ENCODE measurements around the gene ACACB.
A peak's percentile ranks its signal among the peaks of the same experiment; 100 is the strongest.

Gene ACACB

DNA sequence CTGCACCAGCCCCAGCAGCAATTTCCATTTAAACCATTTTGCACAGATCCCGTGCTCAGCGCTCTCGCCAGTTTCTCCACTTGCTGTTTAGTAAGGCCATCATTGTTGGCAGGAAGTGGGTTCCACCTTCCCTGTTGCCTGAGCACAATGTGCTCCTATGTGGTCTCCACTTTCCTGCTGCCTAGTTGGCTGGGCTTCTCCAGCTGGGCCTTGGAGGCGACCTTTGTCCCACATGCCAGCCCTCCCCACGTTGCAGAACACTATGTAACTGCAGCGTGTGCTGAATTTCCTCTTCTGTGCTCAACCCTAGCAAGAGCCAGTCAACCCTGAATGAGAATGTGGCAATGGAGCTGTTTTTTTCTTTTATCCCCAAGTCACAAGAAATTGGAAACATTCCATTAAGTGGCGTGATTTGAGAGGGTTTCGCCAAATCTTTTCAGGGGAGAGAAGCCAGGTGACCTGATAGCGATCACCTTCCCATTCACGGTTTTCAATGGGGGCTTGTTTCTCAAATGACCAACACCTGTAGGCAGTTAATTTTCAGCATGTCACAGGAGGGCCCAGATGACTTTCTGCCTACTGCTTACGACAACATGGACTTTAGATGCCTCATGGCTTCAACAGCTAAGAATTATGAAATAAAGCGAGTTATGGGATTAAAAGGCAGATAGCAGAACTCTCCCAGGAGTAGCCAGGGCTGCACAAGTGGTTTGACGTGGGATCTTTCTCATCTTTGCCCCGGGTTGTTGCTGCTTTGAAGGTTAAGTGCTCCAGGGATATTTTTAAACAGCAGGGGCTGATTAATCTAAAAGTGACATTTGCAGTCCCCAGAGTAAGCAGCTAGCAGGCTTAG lies at the start of gene ACACB:
Gene ACACB (plus strand): TSS at position 830 of the 853 bp plus-strand sequence. CDS start 22,819 bp downstream, outside the sequence.
- no peak for DNase-seq (ENCODE audit: low read depth)

DNA sequence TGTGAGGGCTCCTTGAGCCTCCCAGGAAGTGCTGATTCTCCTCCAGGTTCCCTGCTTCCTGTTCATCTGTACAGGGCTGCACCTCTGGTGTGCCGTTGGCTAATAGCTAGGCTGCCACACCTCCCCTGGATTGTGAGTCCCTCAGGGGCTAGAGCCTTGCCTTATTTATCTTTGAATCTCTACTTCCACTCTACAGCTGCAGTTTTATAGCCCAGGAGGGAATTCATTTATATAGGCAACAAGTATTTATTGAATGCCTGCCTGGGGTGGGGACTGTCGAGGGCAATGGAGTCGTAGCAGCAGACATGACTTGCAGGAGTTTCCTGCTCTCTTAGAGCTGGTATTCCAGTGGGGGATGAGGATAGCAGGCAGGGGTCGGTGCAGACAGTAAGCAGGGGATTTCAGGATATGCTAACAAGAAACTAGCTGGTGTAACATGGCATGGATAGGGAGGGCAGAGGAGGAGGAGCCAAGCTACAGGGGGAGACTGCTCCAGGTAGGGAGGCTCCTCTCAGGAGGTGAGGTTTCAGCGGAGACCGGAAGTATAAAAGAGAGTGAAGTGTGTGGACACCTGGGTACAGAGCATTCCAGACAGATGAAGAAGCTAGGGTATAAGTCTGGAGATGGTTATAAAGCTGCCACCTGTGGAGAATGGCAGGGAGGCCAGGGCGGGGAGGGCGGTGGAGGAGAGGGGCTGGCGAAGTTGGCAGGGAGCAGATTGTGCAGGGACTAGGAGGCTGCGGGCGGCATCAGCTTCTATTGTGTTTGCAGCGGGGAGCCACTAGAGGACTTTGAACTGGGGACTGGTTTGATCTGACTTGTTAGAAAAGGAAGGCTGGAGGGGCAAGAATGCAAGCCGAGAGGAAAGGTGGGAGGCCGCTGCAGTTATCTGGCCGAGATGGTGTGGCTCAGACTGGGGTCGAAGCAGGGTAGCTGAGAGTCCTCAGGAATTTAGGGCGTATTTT lies 46.8 kb upstream of the ACACB start:
- DNase-seq (ENCODE audit: low read depth) = no peak

- DNase-seq (ENCODE audit: low read depth) = no peak
These were observed 41.5 kb upstream of the ACACB start for GRCh38 chr12:109074866-109075265.

GRCh38 chr12:109082751-109083150 lies 33.6 kb upstream of the ACACB start:
- DNase-seq (ENCODE audit: low read depth) = no peak

DNA sequence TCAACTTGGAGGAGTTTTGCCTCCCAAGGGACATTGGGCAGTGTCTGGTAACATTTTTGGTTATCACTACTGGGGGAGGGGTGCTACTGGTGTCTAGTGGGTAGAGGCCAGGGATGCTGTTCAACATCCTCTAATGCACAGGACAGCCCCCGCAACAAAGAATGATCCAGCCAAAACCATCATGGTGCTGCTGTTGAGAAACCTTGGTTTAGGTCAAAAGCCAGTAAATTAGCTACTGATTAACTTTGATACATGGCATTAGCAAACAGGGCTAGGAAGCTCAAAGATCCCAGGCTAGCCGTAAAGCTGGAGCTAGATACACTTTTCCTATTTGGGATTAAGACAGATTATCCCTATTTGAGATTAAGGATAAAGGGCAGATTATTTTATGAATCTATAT lies 32.0 kb upstream of the ACACB start:
- no peak for DNase-seq (ENCODE audit: low read depth)

DNA sequence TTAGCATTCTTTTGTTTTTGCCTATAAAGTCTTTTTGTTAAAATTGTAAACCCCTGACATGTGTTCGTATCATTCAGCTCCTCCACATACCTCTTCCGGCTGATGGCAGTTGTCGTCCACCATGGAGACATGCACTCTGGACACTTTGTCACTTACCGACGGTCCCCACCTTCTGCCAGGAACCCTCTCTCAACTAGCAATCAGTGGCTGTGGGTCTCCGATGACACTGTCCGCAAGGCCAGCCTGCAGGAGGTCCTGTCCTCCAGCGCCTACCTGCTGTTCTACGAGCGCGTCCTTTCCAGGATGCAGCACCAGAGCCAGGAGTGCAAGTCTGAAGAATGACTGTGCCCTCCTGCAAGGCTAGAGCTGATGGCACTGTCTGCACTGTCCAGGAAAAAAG lies 30.8 kb upstream of the ACACB start:
- DNase-seq (ENCODE audit: low read depth) = no peak

- no peak for DNase-seq (ENCODE audit: low read depth)
These were observed 29.1 kb upstream of the ACACB start for GRCh38 chr12:109087250-109087649.

DNA sequence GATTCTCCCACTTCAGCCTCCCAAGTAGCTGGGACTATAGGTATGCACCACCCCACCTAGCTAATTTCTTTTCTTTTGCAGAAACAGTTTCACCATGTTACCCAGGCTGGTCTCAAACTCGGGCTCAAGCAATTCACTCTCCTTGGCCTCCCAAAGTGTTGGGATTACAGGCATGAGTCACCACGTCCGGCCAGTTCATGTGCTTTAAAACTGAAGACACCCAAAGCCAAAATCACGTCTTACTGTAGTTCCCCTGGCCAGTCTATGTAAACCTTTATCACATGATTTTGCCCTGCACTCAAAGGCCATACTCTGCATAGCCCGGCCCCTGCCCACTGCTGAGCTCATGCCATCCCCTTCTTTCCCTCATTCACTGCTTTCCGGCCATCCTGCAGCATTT lies 27.6 kb upstream of the ACACB start:
- no peak for DNase-seq (ENCODE audit: low read depth)

DNA sequence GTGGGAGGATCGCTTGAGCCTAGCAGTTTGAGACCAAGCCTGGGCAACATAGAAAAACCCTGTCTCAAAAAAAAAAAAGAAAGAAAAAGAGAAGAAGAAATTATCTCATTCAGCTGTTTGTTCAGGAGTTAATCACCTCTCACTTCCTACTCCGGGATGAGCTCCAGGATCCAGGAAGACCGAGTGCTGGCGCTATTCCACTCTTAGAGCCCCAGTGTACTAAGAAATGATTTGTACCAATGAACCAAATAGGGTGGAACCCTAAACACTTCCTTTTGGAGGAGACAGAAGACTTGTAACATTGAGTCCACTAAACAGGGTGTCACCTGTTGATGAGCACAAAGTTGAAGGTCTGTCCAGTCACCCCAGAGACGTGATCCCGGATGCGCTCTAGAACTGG lies 26.7 kb upstream of the ACACB start:
- no peak for DNase-seq (ENCODE audit: low read depth)

- DNase-seq (ENCODE audit: low read depth) = no peak
These were observed 23.8 kb upstream of the ACACB start for GRCh38 chr12:109092497-109093021.

DNA sequence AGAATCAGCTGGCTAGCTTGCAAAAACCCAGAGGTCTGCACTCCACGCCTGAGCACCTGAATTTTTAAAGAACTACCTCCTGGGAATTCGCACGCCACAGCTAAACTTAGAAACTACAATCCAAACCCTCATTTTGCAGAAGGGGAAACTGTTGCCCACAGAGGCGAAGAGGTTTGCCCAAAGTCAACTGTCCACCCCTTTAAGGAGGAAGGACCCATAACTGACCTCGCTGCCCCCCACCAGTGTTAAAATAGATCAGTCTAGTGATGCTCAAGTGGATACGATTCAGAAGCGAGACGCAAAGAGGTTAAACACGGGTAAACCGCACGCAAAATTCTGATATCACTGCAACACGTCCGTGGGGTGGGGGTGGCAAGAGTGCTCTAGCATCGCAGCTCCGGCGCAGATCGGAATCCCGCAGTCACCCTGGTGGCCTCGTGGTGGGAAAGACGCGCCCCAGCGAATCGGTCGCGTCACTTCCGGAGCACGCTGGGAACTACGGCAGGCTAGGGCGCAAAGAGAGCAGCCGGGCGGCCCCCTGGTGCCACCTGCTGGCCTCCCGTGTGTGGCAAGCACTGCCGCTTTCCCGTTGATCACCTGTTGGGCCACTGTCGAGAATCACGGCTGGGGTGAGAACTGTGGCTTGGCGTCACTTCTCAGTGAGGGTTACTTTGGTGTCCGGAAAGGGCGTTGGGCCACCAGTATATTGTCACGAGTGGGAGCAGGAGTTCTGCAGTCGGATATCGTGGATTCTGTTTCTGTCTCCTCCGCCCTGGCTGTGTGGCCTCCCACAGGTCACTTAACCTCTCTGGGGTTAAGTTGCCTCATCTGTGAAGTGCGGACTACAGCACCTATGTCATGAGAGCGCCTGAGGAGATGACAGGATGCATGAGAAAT lies 23.1 kb upstream of the ACACB start, which contains the start of gene ALKBH2:
Gene ALKBH2 (minus strand): TSS at position 451 of the 897 bp plus-strand sequence. CDS start 686 bp downstream, outside the sequence.
- peak; percentile 80 for DNase-seq (ENCODE audit: low read depth)

GRCh38 chr12:109097140-109097434 lies 19.3 kb upstream of the ACACB start:
- DNase-seq (ENCODE audit: low read depth) = no peak

GRCh38 chr12:109097435-109098182 lies 18.8 kb upstream of the ACACB start, which contains the start of gene UNG:
Gene UNG (plus strand): TSS chr12:109097597. CDS start chr12:109097680, 83 bp downstream.
- peak; percentile 81 for DNase-seq (ENCODE audit: low read depth)

DNA sequence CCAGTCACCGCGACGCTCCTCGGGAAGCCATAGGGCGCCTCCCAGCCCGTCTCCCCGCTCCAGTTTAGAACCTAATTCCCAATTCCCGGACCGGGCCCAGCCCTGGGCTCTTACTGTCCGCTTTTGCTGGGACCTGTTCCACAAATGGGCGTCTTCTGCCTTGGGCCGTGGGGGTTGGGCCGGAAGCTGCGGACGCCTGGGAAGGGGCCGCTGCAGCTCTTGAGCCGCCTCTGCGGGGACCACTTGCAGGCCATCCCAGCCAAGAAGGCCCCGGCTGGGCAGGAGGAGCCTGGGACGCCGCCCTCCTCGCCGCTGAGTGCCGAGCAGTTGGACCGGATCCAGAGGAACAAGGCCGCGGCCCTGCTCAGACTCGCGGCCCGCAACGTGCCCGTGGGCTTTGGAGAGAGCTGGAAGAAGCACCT lies 18.2 kb upstream of the ACACB start:
- DNase-seq (ENCODE audit: low read depth) = no peak

- no peak for DNase-seq (ENCODE audit: low read depth)
These were observed 17.7 kb upstream of the ACACB start for GRCh38 chr12:109098651-109099050.

DNA sequence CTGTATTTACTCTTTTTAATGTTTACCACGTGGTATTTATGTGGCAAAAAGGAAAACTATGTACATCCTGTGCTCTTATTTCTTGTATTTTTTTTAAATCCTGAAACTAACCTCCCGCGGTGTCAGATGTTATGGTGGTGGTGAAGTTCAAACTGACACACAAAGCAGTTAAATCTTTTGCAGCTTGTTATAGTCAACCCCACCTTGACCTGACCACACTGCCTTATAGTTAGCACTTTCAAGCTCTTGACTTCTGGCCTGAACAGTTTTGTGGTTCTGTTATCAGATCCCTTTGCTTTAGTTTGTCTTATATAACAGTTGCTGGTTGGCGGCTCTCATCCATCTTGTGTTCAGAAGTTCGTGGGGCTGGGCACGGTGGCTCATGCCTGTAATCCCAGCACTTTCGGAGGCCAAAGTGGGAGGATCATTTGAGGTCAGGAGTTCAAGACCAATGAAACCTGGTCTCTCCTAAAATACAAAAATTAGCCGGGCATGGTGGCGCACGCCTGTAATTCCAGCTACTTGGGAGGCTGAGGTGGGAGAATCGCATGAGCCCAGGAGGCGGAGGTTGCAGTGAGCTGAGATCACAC lies 16.9 kb upstream of the ACACB start:
- no peak for DNase-seq (ENCODE audit: low read depth)

DNA sequence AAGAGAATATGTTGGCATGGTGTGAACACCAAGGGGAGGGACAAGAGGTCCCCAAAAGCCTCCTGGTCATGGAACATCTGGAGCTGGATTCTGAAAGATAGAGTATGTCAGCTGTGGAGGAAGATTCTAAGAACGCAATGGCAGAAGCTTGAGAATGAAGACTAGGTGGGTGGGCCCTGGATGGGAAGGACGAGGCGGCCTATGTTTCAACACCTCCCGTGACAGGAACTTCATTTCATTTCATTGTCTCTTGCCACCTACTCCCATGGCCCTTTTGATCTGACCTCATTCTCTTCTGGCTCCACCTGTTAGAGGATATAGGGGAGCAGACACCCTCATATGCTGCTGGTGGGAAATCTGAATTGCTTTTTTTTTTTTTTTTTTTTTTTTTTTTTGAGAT lies 15.6 kb upstream of the ACACB start:
- no peak for DNase-seq (ENCODE audit: low read depth)

- no peak for DNase-seq (ENCODE audit: low read depth)
These were observed 13.9 kb upstream of the ACACB start for GRCh38 chr12:109102491-109102890.

GRCh38 chr12:109105176-109105575 lies 11.2 kb upstream of the ACACB start:
- no peak for DNase-seq (ENCODE audit: low read depth)

- no peak for DNase-seq (ENCODE audit: low read depth)
These were observed 6.5 kb upstream of the ACACB start for GRCh38 chr12:109109746-109110350.
